GM18498 (cell line): ENCODE data around the gene MESP2.

ENCODE experiments used
- ATAC-seq: cut with Tn5 transposase; IDR thresholded peaks from one replicate; pipeline ENCODE4 v1.9.1; 2021; ENCODE audit warnings: mild to moderate bottlenecking, moderate library complexity; ENCODE audit not compliant: unreplicated experiment

Gene MESP2

GRCh38 chr15:89754361-89755154 lies 21.6 kb upstream of the MESP2 start:
- no peak for ATAC-seq

GRCh38 chr15:89755701-89756100 lies 20.4 kb upstream of the MESP2 start:
- ATAC-seq = no peak

- no peak for ATAC-seq
These were observed 19.2 kb upstream of the MESP2 start for GRCh38 chr15:89756897-89757296.

- no peak for ATAC-seq
These were observed 17.8 kb upstream of the MESP2 start for GRCh38 chr15:89758283-89758682.

GRCh38 chr15:89758981-89759380 lies 17.2 kb upstream of the MESP2 start:
- ATAC-seq = no peak

GRCh38 chr15:89759835-89760234 lies 16.3 kb upstream of the MESP2 start:
- no peak for ATAC-seq

GRCh38 chr15:89760303-89761008 lies 15.7 kb upstream of the MESP2 start:
- peak; percentile 61 for ATAC-seq

- ATAC-seq = peak; percentile 85
These were observed 14.9 kb upstream of the MESP2 start for GRCh38 chr15:89761009-89761831.

- ATAC-seq = no peak
These were observed 14.2 kb upstream of the MESP2 start for GRCh38 chr15:89761929-89762328.

- no peak for ATAC-seq
These were observed 10.4 kb upstream of the MESP2 start for GRCh38 chr15:89765694-89766093.

- ATAC-seq = no peak
These were observed 9.5 kb upstream of the MESP2 start for GRCh38 chr15:89766357-89767311.

GRCh38 chr15:89767411-89767915 lies 8.7 kb upstream of the MESP2 start:
- no peak for ATAC-seq

GRCh38 chr15:89768071-89768500 lies 8.0 kb upstream of the MESP2 start:
- ATAC-seq = no peak

GRCh38 chr15:89769366-89769765 lies 6.8 kb upstream of the MESP2 start:
- no peak for ATAC-seq

- ATAC-seq = no peak
These were observed 6.1 kb upstream of the MESP2 start for GRCh38 chr15:89770041-89770440.

GRCh38 chr15:89772932-89773583 lies 3.1 kb upstream of the MESP2 start:
- no peak for ATAC-seq

- ATAC-seq = no peak
These were observed 1.6 kb upstream of the MESP2 start for GRCh38 chr15:89774492-89774891.

GRCh38 chr15:89775815-89776214 lies 317 bp upstream of the MESP2 start:
- ATAC-seq = no peak

- ATAC-seq = no peak
These were observed 1.1 kb downstream of the MESP2 start for GRCh38 chr15:89777073-89777751.
